ENCODE results near the gene ASTL. TPM values are rescaled to one million over a fixed set of nuclear protein-coding genes. Genes with fewer than 3 reads are reported as not detected.

Gene ASTL
- total RNA-seq, 1 experiment from 2014 or later, result 0.79 TPM

DNA sequence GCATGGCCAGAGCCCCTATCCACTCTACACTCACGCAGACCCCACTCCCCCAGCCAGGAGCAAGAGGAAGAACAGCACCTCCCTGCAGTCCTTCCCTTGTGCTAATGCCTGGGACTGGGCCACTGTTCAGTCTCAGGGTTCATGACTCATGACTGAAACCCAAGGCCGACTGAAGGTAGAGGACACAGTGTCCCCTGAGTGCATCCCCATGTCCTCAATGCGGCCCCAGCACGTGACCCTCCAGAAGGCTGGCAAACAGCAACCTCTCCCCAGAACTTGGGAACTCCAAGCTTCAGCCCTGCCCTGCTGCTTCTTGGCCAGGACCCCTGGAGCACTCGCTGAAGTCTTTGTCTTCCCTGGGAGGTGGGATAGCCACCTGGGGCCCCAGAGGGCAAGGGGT, 15.9 kb downstream of the ASTL start (continued):
- TF ChIP-seq, protein P1, sequence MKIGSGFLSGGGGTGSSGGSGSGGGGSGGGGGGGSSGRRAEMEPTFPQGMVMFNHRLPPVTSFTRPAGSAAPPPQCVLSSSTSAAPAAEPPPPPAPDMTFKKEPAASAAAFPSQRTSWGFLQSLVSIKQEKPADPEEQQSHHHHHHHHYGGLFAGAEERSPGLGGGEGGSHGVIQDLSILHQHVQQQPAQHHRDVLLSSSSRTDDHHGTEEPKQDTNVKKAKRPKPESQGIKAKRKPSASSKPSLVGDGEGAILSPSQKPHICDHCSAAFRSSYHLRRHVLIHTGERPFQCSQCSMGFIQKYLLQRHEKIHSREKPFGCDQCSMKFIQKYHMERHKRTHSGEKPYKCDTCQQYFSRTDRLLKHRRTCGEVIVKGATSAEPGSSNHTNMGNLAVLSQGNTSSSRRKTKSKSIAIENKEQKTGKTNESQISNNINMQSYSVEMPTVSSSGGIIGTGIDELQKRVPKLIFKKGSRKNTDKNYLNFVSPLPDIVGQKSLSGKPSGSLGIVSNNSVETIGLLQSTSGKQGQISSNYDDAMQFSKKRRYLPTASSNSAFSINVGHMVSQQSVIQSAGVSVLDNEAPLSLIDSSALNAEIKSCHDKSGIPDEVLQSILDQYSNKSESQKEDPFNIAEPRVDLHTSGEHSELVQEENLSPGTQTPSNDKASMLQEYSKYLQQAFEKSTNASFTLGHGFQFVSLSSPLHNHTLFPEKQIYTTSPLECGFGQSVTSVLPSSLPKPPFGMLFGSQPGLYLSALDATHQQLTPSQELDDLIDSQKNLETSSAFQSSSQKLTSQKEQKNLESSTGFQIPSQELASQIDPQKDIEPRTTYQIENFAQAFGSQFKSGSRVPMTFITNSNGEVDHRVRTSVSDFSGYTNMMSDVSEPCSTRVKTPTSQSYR (CRISPR knock-in tag; IDR thresholded peaks at IDR 0.05), result no peak
- TF ChIP-seq PRDM15 (CRISPR knock-in tag; IDR thresholded peaks at IDR 0.05) (no peak), TEAD1 (CRISPR knock-in tag; IDR thresholded peaks at IDR 0.05) (no peak), ATF1 (CRISPR knock-in tag; IDR thresholded peaks at IDR 0.05) (no peak), PRRX2 (CRISPR knock-in tag; IDR thresholded peaks at IDR 0.05) (no peak)

GRCh38 chr2:96121414-96121813, 16.9 kb downstream of the ASTL start:
- H3K27me3 Mint-ChIP-seq (ENCODE audit: low read depth), result peaks cover 28% of the 10 kb centered on the region
- DNase-seq (ENCODE audit: low spot score), result no peak
- TF ChIP-seq GTF2I (CRISPR knock-in tag; conservative IDR thresholded peaks at IDR 0.05), result peak; percentile 72; the same call in 1 of the 2 replicates
- TF ChIP-seq NR3C1 (CRISPR knock-in tag; conservative IDR thresholded peaks at IDR 0.05; ENCODE audit: low read depth), result no peak
- TF ChIP-seq, protein P2, sequence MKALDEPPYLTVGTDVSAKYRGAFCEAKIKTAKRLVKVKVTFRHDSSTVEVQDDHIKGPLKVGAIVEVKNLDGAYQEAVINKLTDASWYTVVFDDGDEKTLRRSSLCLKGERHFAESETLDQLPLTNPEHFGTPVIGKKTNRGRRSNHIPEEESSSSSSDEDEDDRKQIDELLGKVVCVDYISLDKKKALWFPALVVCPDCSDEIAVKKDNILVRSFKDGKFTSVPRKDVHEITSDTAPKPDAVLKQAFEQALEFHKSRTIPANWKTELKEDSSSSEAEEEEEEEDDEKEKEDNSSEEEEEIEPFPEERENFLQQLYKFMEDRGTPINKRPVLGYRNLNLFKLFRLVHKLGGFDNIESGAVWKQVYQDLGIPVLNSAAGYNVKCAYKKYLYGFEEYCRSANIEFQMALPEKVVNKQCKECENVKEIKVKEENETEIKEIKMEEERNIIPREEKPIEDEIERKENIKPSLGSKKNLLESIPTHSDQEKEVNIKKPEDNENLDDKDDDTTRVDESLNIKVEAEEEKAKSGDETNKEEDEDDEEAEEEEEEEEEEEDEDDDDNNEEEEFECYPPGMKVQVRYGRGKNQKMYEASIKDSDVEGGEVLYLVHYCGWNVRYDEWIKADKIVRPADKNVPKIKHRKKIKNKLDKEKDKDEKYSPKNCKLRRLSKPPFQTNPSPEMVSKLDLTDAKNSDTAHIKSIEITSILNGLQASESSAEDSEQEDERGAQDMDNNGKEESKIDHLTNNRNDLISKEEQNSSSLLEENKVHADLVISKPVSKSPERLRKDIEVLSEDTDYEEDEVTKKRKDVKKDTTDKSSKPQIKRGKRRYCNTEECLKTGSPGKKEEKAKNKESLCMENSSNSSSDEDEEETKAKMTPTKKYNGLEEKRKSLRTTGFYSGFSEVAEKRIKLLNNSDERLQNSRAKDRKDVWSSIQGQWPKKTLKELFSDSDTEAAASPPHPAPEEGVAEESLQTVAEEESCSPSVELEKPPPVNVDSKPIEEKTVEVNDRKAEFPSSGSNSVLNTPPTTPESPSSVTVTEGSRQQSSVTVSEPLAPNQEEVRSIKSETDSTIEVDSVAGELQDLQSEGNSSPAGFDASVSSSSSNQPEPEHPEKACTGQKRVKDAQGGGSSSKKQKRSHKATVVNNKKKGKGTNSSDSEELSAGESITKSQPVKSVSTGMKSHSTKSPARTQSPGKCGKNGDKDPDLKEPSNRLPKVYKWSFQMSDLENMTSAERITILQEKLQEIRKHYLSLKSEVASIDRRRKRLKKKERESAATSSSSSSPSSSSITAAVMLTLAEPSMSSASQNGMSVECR (CRISPR knock-in tag; IDR thresholded peaks at IDR 0.05; ENCODE audit: borderline replicate concordance), result no peak
- no peak for TF ChIP-seq ZNF121 (CRISPR knock-in tag; IDR thresholded peaks at IDR 0.05)
- H3K36me3 Mint-ChIP-seq, result no peaks in the 10 kb centered on the region
- no peak overlapping the region for H3K27ac Mint-ChIP-seq
- no peaks in the 10 kb centered on the region for H3K9me3 Mint-ChIP-seq
- POLR2A ChIA-PET, result no interaction called here
- H3K4me3 Mint-ChIP-seq, result no peak overlapping the region
- ATAC-seq, result no peak
- H3K4me1 Mint-ChIP-seq, result peaks cover 19% of the 10 kb centered on the region
- CTCF ChIA-PET, result interaction anchor here (0.9 kb wide), 1 partner anchor 53 kb away, joined by 3 read pairs; no protein-coding TSS in a partner anchor

- Mint-ChIP-seq H3K27me3 (ENCODE audit: low read depth) (peaks cover 28% of the 10 kb centered on the region), H3K27ac (no peak overlapping the region), H3K9me3 (no peaks in the 10 kb centered on the region), H3K36me3 (no peaks in the 10 kb centered on the region), H3K4me3 (no peak overlapping the region), H3K4me1 (peaks cover 19% of the 10 kb centered on the region)
- TF ChIP-seq ZNF396 (CRISPR knock-in tag; IDR thresholded peaks at IDR 0.05; ENCODE audit: borderline replicate concordance) (no peak), ZNF317 (CRISPR knock-in tag; IDR thresholded peaks at IDR 0.05; ENCODE audit: borderline replicate concordance, low read depth) (no peak), NFYB (CRISPR knock-in tag; conservative IDR thresholded peaks at IDR 0.05; ENCODE audit: low read depth) (no peak), PRDM15 (CRISPR knock-in tag; IDR thresholded peaks at IDR 0.05) (no peak), EMX1 (CRISPR knock-in tag; IDR thresholded peaks at IDR 0.05) (no peak), RORB (CRISPR knock-in tag; IDR thresholded peaks at IDR 0.05) (no peak), NFATC4 (CRISPR knock-in tag; IDR thresholded peaks at IDR 0.05) (no peak)
- TF ChIP-seq, protein P3, sequence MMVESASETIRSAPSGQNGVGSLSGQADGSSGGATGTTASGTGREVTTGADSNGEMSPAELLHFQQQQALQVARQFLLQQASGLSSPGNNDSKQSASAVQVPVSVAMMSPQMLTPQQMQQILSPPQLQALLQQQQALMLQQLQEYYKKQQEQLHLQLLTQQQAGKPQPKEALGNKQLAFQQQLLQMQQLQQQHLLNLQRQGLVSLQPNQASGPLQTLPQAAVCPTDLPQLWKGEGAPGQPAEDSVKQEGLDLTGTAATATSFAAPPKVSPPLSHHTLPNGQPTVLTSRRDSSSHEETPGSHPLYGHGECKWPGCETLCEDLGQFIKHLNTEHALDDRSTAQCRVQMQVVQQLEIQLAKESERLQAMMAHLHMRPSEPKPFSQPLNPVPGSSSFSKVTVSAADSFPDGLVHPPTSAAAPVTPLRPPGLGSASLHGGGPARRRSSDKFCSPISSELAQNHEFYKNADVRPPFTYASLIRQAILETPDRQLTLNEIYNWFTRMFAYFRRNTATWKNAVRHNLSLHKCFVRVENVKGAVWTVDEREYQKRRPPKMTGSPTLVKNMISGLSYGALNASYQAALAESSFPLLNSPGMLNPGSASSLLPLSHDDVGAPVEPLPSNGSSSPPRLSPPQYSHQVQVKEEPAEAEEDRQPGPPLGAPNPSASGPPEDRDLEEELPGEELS (CRISPR knock-in tag; IDR thresholded peaks at IDR 0.05), result no peak
- ChIA-PET POLR2A (no interaction called here), CTCF (interaction anchor here (1.2 to 1.4 kb wide), 2 partner anchors 18 to 54 kb away, joined by 5 to 10 read pairs; partner anchors contain the start of gene ASTL)
- DNase-seq (ENCODE audit: low spot score) (no peak), ATAC-seq (no peak)
These were observed 17.3 kb downstream of the ASTL start for GRCh38 chr2:96120991-96121390.
